Liver (tissue), 9 donors: ENCODE data around the gene AHDC1. TPM values are rescaled to one million over a fixed set of nuclear protein-coding genes. Genes with fewer than 3 reads are reported as not detected.
A peak's percentile ranks its signal among the peaks of the same experiment; 100 is the strongest.

ENCODE experiments used
- DNase-seq: peaks from one replicate; pipeline ENCODE4 v3.0.0-alpha.2; 2017; ENCODE audit warnings: low spot score
- H3K27ac ChIP-seq, 2 donors: one replicate each; pipeline ENCODE4 v1.7.0; 2013; ENCODE audit warnings: inconsistent platforms in 2 of 2, low read length in 2 of 2, control low read depth in 1 of 2, low read depth in 1 of 2, mild to moderate bottlenecking in 1 of 2
- H3K27me3 ChIP-seq, 4 donors: one replicate each; pipeline versions ENCODE4 v1.6.1 to v1.7.0; 2013; ENCODE audit warnings: low read length in 3 of 4, inconsistent platforms in 1 of 4, mild to moderate bottlenecking in 1 of 4, moderate library complexity in 1 of 4; ENCODE audit not compliant: control insufficient read depth in 4 of 4, insufficient read depth in 4 of 4
- H3K36me3 ChIP-seq, 4 donors: one replicate each; pipeline versions ENCODE4 v1.6.1 to v1.7.0; 2013; ENCODE audit warnings: low read length in 3 of 4, mild to moderate bottlenecking in 3 of 4, low read depth in 1 of 4, moderate library complexity in 1 of 4; ENCODE audit not compliant: control insufficient read depth in 4 of 4, insufficient read depth in 3 of 4
- H3K4me1 ChIP-seq, 4 donors: one replicate each; pipeline versions ENCODE4 v1.6.1 to v1.7.0; 2013; ENCODE audit warnings: low read length in 3 of 4, mild to moderate bottlenecking in 3 of 4, moderate library complexity in 1 of 4; ENCODE audit not compliant: control insufficient read depth in 4 of 4, insufficient read depth in 4 of 4
- H3K4me3 ChIP-seq, 3 donors: one replicate each; pipeline versions ENCODE4 v1.6.1 to v1.7.0; 2013; ENCODE audit warnings: low read length in 3 of 3, control low read depth in 1 of 3, low read depth in 1 of 3, mild to moderate bottlenecking in 1 of 3
- H3K9ac ChIP-seq, 2 donors: one replicate each; pipeline ENCODE4 v1.7.0; 2013; ENCODE audit warnings: low read length in 2 of 2, mild to moderate bottlenecking in 2 of 2, moderate library complexity in 2 of 2, control low read depth in 1 of 2, low read depth in 1 of 2
- H3K9me3 ChIP-seq, 4 donors: one replicate each; pipeline versions ENCODE4 v1.6.1 to v1.7.0; 2013; ENCODE audit warnings: low read length in 3 of 4; ENCODE audit not compliant: control insufficient read depth in 4 of 4
- ATF3 ChIP-seq: IDR thresholded peaks from 2 replicates; pipeline ENCODE4 v1.6.1; 2016; ENCODE audit warnings: antibody characterized with exemption
- CTCF ChIP-seq: fragments of 150-350 bp; IDR thresholded peaks from 2 replicates; pipeline ENCODE4 v1.5.1; 2017; ENCODE audit warnings: improper control_type of control experiment, low read depth, low read length; ENCODE audit not compliant: missing input control
- EGR1 ChIP-seq, 2 donors: IDR thresholded peaks; 2 replicates each; pipeline ENCODE4 v1.6.1; 2016 to 2018; ENCODE audit warnings: antibody characterized with exemption in 2 of 2, low read depth in 2 of 2
- FOXA1 ChIP-seq: IDR thresholded peaks from 2 replicates; pipeline ENCODE4 v1.6.1; 2016; ENCODE audit warnings: antibody characterized with exemption
- FOXA2 ChIP-seq: IDR thresholded peaks from 2 replicates; pipeline ENCODE4 v1.6.1; 2016; ENCODE audit warnings: antibody characterized with exemption
- GABPA ChIP-seq, 2 donors: IDR thresholded peaks in 1 of 2; conservative IDR thresholded peaks in 1 of 2; 2 replicates each; pipeline ENCODE4 v1.6.1; 2016; ENCODE audit warnings: antibody characterized with exemption in 2 of 2, mild to moderate bottlenecking in 1 of 2, moderate library complexity in 1 of 2
- HNF4A ChIP-seq, 2 donors: conservative IDR thresholded peaks; 2 replicates each; pipeline ENCODE4 v1.6.1; 2016; ENCODE audit warnings: antibody characterized with exemption in 2 of 2, mild to moderate bottlenecking in 2 of 2
- HNF4G ChIP-seq: IDR thresholded peaks from 2 replicates; pipeline ENCODE4 v1.6.1; 2016; ENCODE audit warnings: antibody characterized with exemption
- JUND ChIP-seq, 2 donors: IDR thresholded peaks; 2 replicates each; pipeline ENCODE4 v1.6.1; 2016; ENCODE audit warnings: antibody characterized with exemption in 2 of 2
- MAX ChIP-seq: IDR thresholded peaks from 2 replicates; pipeline ENCODE4 v1.6.1; 2016; ENCODE audit warnings: antibody characterized with exemption
- NR2F2 ChIP-seq: IDR thresholded peaks from 2 replicates; pipeline ENCODE4 v1.6.1; 2016; ENCODE audit warnings: antibody characterized with exemption
- RAD21 ChIP-seq, 2 donors: IDR thresholded peaks; 2 replicates each; pipeline ENCODE4 v1.6.1; 2016; ENCODE audit warnings: antibody characterized with exemption in 2 of 2, mild to moderate bottlenecking in 2 of 2
- REST ChIP-seq: IDR thresholded peaks from 2 replicates; pipeline ENCODE4 v1.6.1; 2016; ENCODE audit warnings: antibody characterized with exemption, mild to moderate bottlenecking
- RXRA ChIP-seq, 2 donors: IDR thresholded peaks; 2 replicates each; pipeline ENCODE4 v1.6.1; 2017 to 2018; ENCODE audit warnings: antibody characterized with exemption in 2 of 2, mild to moderate bottlenecking in 1 of 2
- SP1 ChIP-seq: IDR thresholded peaks from 2 replicates; pipeline ENCODE4 v1.6.1; 2018; ENCODE audit warnings: antibody characterized with exemption, mild to moderate bottlenecking
- TAF1 ChIP-seq: conservative IDR thresholded peaks from 2 replicates; pipeline ENCODE4 v1.6.1; 2016; ENCODE audit warnings: antibody characterized with exemption, mild to moderate bottlenecking
- YY1 ChIP-seq: IDR thresholded peaks from 2 replicates; pipeline ENCODE4 v1.6.1; 2016; ENCODE audit warnings: antibody characterized with exemption, mild to moderate bottlenecking
- ZBTB33 ChIP-seq: IDR thresholded peaks from 2 replicates; pipeline ENCODE4 v1.6.1; 2016; ENCODE audit warnings: antibody characterized with exemption
- WGBS: extraction: QIAGEN DNeasy Blood & Tissue Kit; methylation state at CpG from one replicate; pipeline ENCODE4 v1.1.7; 2013; 5-methylcytosine and 5-hydroxymethylcytosine counted together
- polyA plus RNA-seq, 2 donors: library from polyadenylated mRNA; stranded (reverse) in 1 of 2; unstranded in 1 of 2; fragments of 200-250 nt in 1 of 2; fragments of >200 nt in 1 of 2; fragmentation: Nextera tagmentation in 1 of 2; extraction: Ambion mirVana in 1 of 2; gene quantifications; one replicate each; pipeline versions ENCODE4 v1.2.1 to v1.2.3, GENCODE V29; 2013 to 2015
- total RNA-seq, 2 donors: library from RNA; depleted of rRNA; stranded (reverse); fragments of >200 nt; gene quantifications; one replicate each; pipeline ENCODE4 v1.2.3, GENCODE V29; 2014
- donor health status: healthy.
- donor health status: healthy.
- donor health status: healthy.
- donor health status: healthy.
- donor health status: healthy.

AHDC1 gene
- total and polyA plus RNA-seq, 4 donors: 2.4 to 6.5 (median 5.5) TPM

GRCh38 chr1:27564710-27565649 is 39.0 kb downstream of the AHDC1 start:
- TF ChIP-seq HNF4G: no peak
- TF ChIP-seq FOXA1: no peak
- TF ChIP-seq RXRA (IDR thresholded peaks at IDR 0.05): no peak
- no peak for TF ChIP-seq RAD21 (IDR thresholded peaks at IDR 0.05)
- no peak for TF ChIP-seq NR2F2
- no peak for TF ChIP-seq ATF3
- WGBS: 85% methylated on average over 26 of the region's 26 CpGs
- no peaks in the 10 kb centered on the region for H3K27me3 ChIP-seq
- H3K27ac ChIP-seq: peak overlapping the region; percentile 85 to 95
- peak overlapping the region in 1 of 2 donors; percentile 5 for H3K9ac ChIP-seq
- no peak overlapping the region for H3K4me3 ChIP-seq
- peaks cover 50 to 89% (median 66%) of the 10 kb centered on the region in 4 donors for H3K4me1 ChIP-seq
- DNase-seq: no peak
- H3K36me3 ChIP-seq: no peaks in the 10 kb centered on the region
- H3K9me3 ChIP-seq: no peaks in the 10 kb centered on the region

- H3K36me3 ChIP-seq: no peaks in the 10 kb centered on the region
- DNase-seq: peak; percentile 69
- no peaks in the 10 kb centered on the region for H3K9me3 ChIP-seq
- WGBS: 29% methylated on average over 10 of the region's 10 CpGs
- H3K4me3 ChIP-seq: no peak overlapping the region
- H3K27me3 ChIP-seq: no peaks in the 10 kb centered on the region
- TF ChIP-seq FOXA1: peak; percentile 77
- TF ChIP-seq TAF1: peak; percentile 54
- peak; percentile 91 for TF ChIP-seq HNF4G
- peak; percentile 65 for TF ChIP-seq FOXA2
- peak; percentile 92 to 94 for TF ChIP-seq RXRA (IDR thresholded peaks at IDR 0.05)
- TF ChIP-seq YY1: peak; percentile 80
- peak; percentile 95 for TF ChIP-seq JUND (IDR thresholded peaks at IDR 0.05)
- TF ChIP-seq GABPA (IDR thresholded peaks at IDR 0.05 in 1 of 2, conservative IDR thresholded peaks at IDR 0.05 in 1 of 2): peak in 1 of 2 donors; percentile 54
- no peak for TF ChIP-seq ZBTB33
- peak; percentile 84 for TF ChIP-seq NR2F2
- TF ChIP-seq REST: peak; percentile 89
- TF ChIP-seq HNF4A (conservative IDR thresholded peaks at IDR 0.05): peak; percentile 94 to 95
- TF ChIP-seq SP1: peak; percentile 98
- TF ChIP-seq EGR1 (IDR thresholded peaks at IDR 0.05; ENCODE audit: low read depth in 2 of 2): peak; percentile 37 to 63
- TF ChIP-seq CTCF: no peak
- peak; percentile 41 to 65 for TF ChIP-seq RAD21 (IDR thresholded peaks at IDR 0.05)
- TF ChIP-seq ATF3: peak; percentile 67
- peak; percentile 88 for TF ChIP-seq MAX
- H3K4me1 ChIP-seq: peaks cover 47 to 83% (median 66%) of the 10 kb centered on the region in 4 donors
- H3K27ac ChIP-seq: peak overlapping the region; percentile 85 to 95
- peak overlapping the region; percentile 5 to 45 for H3K9ac ChIP-seq
Observed at GRCh38 chr1:27563591-27564471, 40.1 kb downstream of the AHDC1 start.
